Measurements from ENCODE around the gene ARSG.

DNA sequence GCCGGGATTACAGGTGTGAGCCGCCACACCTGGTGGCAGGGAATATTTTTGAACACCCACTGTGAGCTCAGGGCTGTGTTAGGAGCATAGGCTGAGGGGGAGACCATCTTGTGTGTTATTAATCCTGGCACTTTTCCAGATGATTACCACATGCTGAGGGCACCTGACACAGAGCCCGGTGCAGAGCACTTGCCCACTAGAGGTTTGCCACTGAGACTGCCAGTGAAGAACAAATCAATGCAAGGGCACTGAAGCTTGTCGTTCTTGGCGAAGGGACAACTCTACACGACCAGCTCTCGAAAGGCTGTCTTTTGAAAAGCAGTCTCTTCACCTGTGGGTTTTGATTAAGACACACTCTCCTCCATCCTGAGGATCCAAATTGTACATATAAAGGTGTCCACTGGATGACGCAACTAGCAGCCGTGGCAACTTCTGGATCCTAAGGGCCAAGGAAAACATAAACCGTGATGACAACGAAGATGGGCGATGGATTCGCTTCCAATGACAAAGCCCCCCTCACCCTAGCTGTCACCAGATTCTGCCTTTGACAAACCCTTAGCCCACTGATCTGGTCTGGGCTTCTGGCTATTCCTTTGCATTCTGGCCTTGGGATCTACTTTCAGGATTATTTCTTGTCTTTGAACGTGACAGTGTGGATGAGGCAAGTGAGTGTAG, 137.3 kb downstream of the ARSG start:
- TF ChIP-seq, protein P1, sequence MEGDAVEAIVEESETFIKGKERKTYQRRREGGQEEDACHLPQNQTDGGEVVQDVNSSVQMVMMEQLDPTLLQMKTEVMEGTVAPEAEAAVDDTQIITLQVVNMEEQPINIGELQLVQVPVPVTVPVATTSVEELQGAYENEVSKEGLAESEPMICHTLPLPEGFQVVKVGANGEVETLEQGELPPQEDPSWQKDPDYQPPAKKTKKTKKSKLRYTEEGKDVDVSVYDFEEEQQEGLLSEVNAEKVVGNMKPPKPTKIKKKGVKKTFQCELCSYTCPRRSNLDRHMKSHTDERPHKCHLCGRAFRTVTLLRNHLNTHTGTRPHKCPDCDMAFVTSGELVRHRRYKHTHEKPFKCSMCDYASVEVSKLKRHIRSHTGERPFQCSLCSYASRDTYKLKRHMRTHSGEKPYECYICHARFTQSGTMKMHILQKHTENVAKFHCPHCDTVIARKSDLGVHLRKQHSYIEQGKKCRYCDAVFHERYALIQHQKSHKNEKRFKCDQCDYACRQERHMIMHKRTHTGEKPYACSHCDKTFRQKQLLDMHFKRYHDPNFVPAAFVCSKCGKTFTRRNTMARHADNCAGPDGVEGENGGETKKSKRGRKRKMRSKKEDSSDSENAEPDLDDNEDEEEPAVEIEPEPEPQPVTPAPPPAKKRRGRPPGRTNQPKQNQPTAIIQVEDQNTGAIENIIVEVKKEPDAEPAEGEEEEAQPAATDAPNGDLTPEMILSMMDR (IDR thresholded peaks at IDR 0.05): no peak
- TF ChIP-seq EZH2 (IDR thresholded peaks at IDR 0.05): no peak
